Fibroblast of skin of scalp (primary cell): Measurements from ENCODE around the gene LPGAT1.
"Not testable (repeated sequence)": the region's sequence is repeated elsewhere in the genome, so short reads cannot be mapped to it uniquely, and the experiment has no call there.

Experiments
- DNase-seq: peaks from one replicate; pipeline ENCODE4 v3.0.0-alpha.2; 2013

Gene LPGAT1

DNA sequence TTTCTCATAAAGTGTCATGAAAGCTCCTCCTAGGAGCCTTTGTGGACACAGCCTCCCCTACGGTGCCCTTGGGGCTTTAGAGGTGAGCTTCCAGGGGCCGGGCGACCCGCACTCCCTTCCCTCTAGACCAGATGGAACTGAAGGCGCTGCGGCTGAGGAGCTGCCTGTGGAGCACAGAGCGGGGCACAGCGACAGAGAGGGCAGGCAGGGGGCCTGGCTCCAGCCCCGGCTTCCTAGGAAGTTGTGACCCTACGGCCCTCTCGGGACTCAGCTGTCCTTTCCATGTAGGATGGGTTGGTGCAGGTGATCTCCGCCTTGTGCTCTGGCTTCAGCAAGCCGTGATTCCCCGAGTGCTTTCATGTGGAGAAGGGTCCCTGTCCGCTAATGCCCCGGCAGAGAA, 131.5 kb downstream of the LPGAT1 start:
- DNase-seq: no peak

DNA sequence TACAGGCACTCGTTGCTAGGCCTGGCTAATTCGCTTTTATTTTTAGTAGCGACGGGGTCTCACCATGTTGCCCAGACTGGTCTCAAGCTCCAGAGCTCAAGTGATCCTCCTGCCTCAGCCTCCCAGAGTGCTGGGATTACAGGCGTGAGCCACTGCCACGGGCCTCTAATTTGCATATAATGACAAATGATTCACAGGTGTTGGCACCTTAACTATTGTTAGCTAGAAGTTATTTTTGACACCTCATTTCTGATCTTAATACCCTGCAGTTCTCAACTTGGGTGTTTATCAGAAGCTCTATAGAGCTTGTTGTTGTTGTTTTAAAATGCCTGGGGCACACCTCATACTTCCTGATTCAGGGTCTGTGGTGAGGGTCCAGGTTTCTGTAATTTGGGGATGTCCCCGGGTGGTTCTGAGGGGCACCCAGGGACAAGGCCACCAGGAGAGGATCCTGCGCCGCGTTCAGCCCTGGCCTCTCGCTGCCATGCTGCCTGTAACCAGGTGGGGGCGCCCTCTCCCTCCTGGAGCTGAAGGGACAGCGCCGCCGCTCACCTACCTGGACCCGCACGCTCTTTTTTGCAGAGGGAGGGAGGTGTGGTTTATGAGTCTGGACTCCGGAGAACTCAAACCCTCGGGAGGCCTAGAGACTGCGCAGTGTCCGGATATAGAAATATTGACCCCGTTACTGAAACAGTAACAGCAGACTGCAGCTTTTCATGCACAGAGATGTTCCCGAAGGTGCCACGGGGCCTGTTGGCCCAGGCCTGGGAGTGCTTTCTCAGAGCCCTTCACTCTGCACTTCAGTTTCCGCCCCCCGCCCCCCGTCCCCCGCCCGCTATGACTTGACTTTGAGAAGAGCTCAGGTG, 132.2 kb downstream of the LPGAT1 start:
- DNase-seq: peak; percentile 54

- DNase-seq: no peak
These were observed 133.2 kb downstream of the LPGAT1 start for GRCh38 chr1:211697356-211697755.

DNA sequence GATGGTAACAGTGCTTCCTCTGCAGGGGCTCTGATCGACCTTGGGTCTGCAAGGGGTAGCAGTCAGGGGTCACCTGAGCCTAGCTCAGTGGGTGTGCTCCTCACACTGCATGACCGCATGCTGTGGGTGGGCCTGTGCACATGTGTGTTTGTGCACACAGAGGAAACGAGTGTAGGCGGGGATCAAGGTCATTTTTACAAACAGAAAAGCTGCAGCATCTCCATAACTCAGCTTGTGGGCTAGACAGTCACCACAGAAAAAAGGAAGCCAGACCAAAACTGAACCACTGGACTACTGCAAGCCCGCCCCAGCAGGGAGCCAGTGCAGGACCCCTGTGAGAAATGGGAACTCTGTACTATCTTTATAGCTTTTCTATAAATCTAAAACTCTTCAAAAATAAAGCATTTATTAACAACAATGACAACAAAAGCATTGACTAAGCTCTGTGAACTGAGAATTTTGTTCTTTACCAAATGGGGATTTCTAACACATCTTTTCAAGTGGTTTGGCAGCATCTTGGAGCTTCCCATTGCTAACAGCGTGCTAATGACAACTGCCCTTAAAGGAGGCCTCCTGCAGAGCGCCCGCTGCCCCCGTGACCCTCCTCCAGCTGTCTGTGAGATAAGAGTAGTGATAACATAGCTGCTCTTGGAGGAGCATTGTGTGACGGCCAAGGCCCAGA, 135.3 kb downstream of the LPGAT1 start:
- DNase-seq: no peak

DNA sequence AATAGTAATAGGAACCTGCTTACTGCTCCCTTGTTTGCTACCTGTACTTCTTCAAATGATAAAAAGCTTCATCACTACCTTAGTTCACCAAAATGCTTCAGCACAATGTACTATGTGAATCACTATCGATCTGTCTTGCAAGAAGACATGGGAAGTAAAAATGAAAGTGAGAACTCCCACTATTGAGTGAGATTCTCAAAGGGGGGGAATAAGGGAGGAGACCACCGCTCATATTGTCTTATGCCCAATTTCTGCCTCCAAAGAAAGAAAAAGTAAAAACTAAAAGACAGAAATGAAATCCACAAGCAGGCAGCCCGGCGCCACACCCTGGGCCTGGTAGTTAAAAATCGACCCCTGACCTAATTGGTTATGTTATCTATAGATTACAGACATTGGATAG, 136.7 kb downstream of the LPGAT1 start:
- not testable (repeated sequence) for DNase-seq
